SU-DHL-6 (cell line): Measurements from ENCODE around the gene NR0B2.

Source experiments
- EZH2phosphoT487 ChIP-seq: fragments of 200-600 bp; sonication (generic), shearing (Covaris generic); conservative IDR thresholded peaks from 2 replicates; pipeline ENCODE4 v1.6.1; 2018; ENCODE audit warnings: mild to moderate bottlenecking, antibody characterized with exemption, low read length, moderate library complexity, mixed read lengths
- TF ChIP-seq, protein P1 (sequence below): fragments of 200-600 bp; sonication (generic); IDR thresholded peaks from one replicate; pipeline ENCODE4 v1.5.1; 2017; ENCODE audit warnings: antibody characterized with exemption, mild to moderate bottlenecking, low read length, moderate library complexity; ENCODE audit not compliant: insufficient read depth, poor library complexity, severe bottlenecking

DNA sequence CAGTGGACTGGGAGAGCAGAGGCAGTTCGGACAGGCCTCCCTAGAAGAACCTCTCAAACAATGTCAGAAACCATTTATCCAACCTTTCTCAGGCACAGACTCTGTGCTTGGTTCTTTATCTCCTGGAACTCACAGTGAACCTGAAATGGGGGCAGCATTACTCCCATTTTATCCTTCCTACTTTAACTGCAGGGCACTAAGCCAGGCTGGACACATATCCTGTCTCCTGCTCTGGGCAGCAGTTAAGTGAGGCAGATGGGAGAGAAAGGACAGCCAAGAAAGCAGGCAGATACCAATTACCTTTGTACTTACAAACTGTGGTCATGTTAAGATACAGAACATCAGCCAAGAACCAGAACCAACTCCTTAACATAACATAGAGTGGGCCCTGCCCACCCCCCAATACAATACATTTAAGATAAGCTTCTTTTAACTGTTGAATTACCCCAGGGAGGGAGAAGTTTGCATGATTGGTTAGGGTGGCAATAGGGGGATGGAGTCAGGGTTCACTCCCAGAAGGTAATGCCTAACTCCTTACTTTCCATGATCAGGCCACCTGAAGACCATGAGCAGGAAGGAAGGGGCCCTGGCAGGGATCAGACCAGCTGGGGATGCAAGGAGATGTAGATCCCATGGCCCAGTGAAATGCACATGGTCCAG is 35.6 kb upstream of the NR0B2 start:
- TF ChIP-seq, protein P1, sequence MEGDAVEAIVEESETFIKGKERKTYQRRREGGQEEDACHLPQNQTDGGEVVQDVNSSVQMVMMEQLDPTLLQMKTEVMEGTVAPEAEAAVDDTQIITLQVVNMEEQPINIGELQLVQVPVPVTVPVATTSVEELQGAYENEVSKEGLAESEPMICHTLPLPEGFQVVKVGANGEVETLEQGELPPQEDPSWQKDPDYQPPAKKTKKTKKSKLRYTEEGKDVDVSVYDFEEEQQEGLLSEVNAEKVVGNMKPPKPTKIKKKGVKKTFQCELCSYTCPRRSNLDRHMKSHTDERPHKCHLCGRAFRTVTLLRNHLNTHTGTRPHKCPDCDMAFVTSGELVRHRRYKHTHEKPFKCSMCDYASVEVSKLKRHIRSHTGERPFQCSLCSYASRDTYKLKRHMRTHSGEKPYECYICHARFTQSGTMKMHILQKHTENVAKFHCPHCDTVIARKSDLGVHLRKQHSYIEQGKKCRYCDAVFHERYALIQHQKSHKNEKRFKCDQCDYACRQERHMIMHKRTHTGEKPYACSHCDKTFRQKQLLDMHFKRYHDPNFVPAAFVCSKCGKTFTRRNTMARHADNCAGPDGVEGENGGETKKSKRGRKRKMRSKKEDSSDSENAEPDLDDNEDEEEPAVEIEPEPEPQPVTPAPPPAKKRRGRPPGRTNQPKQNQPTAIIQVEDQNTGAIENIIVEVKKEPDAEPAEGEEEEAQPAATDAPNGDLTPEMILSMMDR = no peak
- no peak for TF ChIP-seq EZH2phosphoT487
